NCI-H146 (cell line): ENCODE measurements around the gene CD300H.
A peak's percentile ranks its signal among the peaks of the same experiment; 100 is the strongest.
"Not testable (repeated sequence)": the region's sequence is repeated elsewhere in the genome, so short reads cannot be mapped to it uniquely, and the experiment has no call there.

ENCODE experiments used
- DNase-seq: peaks from one replicate; lab custom pipeline; 2025; lab: John Stamatoyannopoulos, UW

Gene CD300H

GRCh38 chr17:74526681-74527080, 40.6 kb downstream of the CD300H start:
- no peak for DNase-seq

DNA sequence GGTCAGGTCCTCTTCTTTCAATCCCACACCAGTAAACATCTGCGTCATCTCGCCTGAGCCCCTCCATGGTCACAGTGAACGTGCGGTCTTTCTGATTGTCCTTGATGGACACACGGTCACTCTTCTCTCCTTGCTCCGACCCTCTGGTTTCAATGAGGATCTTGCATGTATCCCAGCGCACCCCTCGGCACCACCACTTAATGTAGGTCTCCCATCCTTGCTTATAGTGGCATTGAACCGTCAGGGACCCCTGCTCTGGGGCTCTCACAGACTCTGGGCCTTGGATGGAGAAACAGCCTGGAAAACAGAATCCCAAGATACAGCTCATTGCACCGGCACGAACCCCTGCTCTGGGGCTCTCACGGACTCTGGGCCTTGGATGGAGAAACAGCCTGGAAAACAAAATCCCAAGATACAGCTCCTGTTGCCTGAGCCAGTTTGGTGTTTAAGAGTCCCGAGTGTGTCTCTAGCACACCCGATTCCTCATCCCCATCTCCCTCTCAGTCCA, 41.5 kb downstream of the CD300H start:
- no peak for DNase-seq

GRCh38 chr17:74525465-74525725, 41.9 kb downstream of the CD300H start:
- no peak for DNase-seq

- no peak for DNase-seq
Measured at GRCh38 chr17:74524653-74525464, 42.5 kb downstream of the CD300H start.

GRCh38 chr17:74523308-74523707, 44.0 kb downstream of the CD300H start:
- no peak for DNase-seq

DNA sequence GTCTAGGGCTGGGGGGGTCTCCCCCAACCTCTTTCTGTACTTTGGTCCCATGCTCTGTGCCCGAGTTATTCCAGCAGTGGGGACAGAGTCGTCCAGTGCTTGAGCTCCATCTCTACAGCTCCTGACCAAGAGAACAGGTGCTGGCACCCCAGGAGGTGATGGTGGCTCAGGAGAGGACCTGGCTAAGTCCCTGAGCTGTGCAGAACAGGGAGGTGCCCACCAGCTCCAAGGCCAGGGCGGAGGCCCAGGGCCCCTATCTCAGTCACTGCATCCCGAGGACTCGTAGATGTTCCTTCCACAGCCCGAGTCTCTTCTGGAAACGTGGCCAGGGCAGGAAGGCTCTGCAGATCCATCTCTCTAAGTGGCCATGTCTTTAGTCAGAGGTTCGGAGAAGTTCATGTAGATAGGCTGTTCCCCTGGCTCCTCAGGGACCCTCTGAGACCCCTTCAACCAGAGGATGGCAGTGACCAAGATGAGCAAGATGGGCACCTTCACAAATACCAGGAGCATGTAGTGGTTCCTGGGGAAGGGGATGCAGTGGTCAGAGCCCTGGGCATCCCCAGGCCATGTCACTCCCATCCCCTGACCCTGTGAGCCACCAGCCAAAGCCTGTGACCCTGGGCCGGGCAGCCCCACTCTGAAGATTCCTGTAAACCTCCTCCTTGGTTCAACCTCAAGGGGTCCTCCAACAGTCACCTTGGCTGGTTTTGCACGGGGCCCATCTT, 44.8 kb downstream of the CD300H start:
- no peak for DNase-seq

- DNase-seq = no peak
Measured at GRCh38 chr17:74521701-74522201, 45.6 kb downstream of the CD300H start.

- DNase-seq = no peak
Measured at GRCh38 chr17:74520790-74521480, 46.4 kb downstream of the CD300H start.

- DNase-seq = no peak
Measured at GRCh38 chr17:74520016-74520434, 47.3 kb downstream of the CD300H start.

GRCh38 chr17:74518413-74518981, 48.8 kb downstream of the CD300H start:
- DNase-seq = not testable (repeated sequence)

GRCh38 chr17:74516561-74517328, 50.6 kb downstream of the CD300H start:
- DNase-seq = no peak

- no peak for DNase-seq
Measured at GRCh38 chr17:74515941-74516340, 51.4 kb downstream of the CD300H start.

DNA sequence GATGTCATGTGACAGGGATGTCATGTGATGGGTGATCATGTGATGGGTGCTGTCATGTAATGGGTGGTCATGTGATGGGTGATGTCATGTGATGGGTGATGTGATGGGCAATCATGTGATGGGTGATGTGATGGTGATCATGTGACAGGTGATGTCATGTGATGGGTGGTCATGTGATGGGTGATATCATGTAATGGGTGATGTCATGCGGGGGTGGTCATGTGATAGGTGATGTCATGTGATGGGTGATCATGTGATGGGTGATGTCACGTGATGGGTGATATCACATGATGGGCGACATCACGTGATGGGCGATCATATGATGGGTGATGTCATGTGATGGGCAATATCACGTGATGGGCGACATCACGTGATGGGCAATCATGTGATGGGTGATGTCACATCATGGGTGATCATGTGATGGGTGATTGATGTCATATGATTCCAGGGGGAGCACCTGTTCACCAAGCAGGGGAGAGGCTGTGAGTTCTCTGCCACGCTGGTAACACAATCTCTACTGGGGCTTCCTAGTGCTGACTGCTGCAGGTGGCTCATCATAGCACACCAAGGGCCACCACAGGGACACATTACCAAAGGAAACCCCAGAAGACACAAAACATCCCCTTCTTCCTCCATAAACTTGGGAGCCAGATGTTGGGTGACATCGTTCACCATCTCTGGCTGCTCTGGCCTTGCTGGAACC, 52.5 kb downstream of the CD300H start:
- DNase-seq = no peak

DNA sequence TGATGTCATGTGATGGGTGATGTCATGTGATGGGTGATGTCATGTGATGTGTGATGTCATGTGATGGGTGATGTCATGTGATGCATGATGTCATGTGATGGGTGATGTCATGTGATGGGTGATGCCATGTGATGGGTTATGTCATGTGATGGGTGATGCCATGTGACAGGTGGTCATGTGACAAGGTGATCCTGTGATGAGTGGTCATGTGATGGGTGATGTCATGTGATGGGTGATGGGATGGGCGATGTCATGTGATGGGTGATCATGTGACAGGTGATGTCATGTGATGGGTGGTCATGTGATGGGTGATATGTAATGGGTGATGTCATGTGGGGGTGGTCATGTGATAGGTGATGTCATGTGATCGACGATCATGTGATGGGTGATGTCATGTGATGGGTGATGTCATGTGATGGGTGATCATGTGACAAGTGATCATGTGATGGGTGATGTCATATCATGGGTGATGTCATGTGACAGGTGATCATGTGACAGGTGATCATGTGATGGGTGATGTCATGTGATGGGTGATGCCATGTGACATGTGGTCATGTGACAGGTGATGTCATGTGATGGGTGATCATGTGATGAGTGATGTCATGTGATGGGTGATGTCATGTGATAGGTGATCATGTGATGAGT, 53.2 kb downstream of the CD300H start:
- peak; percentile 18 for DNase-seq

GRCh38 chr17:74512624-74513091, 54.7 kb downstream of the CD300H start:
- no peak for DNase-seq

- no peak for DNase-seq
Measured at GRCh38 chr17:74512036-74512435, 55.3 kb downstream of the CD300H start.
